ENCODE data around the gene FBXO24.
"Not testable (repeated sequence)": the region's sequence is repeated elsewhere in the genome, so short reads cannot be mapped to it uniquely, and the experiment has no call there.

FBXO24 gene

GRCh38 chr7:100546926-100547800, 39.0 kb upstream of the FBXO24 start:
- Histone ChIP-seq H3K9ac (ENCODE audit: low read depth, low read length) (no peak overlapping the region), H3K9me3 (ENCODE audit: control insufficient read depth, insufficient read depth, low read length) (no peaks in the 10 kb centered on the region), H3K4me1 (ENCODE audit: insufficient read depth, low read length) (peaks cover 52% of the 10 kb centered on the region), H3K36me3 (ENCODE audit: insufficient read depth, low read length) (no peaks in the 10 kb centered on the region; the same call in 1 of the 2 replicates)

- Histone ChIP-seq H3K9ac (ENCODE audit: low read depth, low read length) (no peak overlapping the region), H3K9me3 (ENCODE audit: control insufficient read depth, insufficient read depth, low read length) (no peaks in the 10 kb centered on the region), H3K4me1 (ENCODE audit: insufficient read depth, low read length) (peaks cover 45% of the 10 kb centered on the region), H3K36me3 (ENCODE audit: insufficient read depth, low read length) (peaks cover 5% of the 10 kb centered on the region)
Observed at GRCh38 chr7:100547872-100548271, 38.3 kb upstream of the FBXO24 start.

DNA sequence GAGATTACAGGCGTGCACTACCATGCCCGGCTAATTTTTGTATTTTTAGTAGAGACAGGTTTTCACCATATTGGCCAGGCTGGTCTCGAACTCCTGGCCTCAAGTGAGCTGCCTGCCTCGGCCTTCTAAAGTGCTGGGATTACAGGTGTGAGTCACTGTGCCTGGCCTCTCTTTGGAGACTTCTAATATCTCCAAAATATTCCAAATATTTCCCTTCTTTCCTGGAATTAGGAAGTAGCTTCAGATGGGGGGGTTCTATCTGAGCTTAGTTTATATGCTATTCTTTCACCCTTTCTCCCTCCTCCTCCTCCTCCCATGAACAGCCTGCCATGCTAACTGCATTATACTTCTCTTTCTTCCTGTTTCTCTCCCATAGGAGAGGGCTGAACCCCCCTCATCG, 37.7 kb upstream of the FBXO24 start:
- H3K9ac ChIP-seq (ENCODE audit: low read depth, low read length); H3K36me3 ChIP-seq (ENCODE audit: insufficient read depth, low read length); H3K9me3 ChIP-seq (ENCODE audit: control insufficient read depth, insufficient read depth, low read length): not testable (repeated sequence)
- peaks cover 43% of the 10 kb centered on the region for H3K4me1 ChIP-seq (ENCODE audit: insufficient read depth, low read length)

- H3K9me3 ChIP-seq (ENCODE audit: control insufficient read depth, insufficient read depth, low read length): no peaks in the 10 kb centered on the region
- peaks cover 5% of the 10 kb centered on the region; the same call in 1 of the 2 replicates for H3K4me1 ChIP-seq (ENCODE audit: insufficient read depth, low read length)
- H3K9ac ChIP-seq (ENCODE audit: low read depth, low read length): no peak overlapping the region
- H3K36me3 ChIP-seq (ENCODE audit: insufficient read depth, low read length): peaks cover 5% of the 10 kb centered on the region
Observed at GRCh38 chr7:100552532-100552931, 33.6 kb upstream of the FBXO24 start.

DNA sequence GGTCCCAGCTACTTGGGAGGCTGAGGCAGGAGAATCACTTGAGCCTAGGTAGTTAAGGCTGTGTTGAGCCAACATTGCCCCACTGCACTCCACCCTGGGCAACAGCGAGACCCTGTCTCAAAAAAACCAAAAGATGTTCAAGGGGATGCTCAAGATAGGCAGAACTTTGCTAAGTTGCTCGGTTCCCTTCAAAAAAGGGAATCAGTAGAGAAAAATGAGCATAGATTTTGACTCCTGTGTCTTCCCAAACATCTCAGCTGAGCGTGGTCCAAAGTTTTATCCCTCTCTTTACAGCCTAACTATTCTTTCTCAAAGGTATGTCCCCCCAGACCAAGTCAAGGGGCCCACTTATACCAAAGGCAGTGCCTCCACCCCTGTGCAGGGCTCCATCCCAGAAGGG, 33.1 kb upstream of the FBXO24 start:
- H3K4me1 ChIP-seq (ENCODE audit: insufficient read depth, low read length): no peaks in the 10 kb centered on the region
- no peak overlapping the region for H3K9ac ChIP-seq (ENCODE audit: low read depth, low read length)
- H3K9me3 ChIP-seq (ENCODE audit: control insufficient read depth, insufficient read depth, low read length): no peaks in the 10 kb centered on the region
- peaks cover 5% of the 10 kb centered on the region for H3K36me3 ChIP-seq (ENCODE audit: insufficient read depth, low read length)

- H3K4me1 ChIP-seq (ENCODE audit: insufficient read depth, low read length): no peaks in the 10 kb centered on the region
- H3K36me3 ChIP-seq (ENCODE audit: insufficient read depth, low read length): peaks cover 5% of the 10 kb centered on the region
- H3K9me3 ChIP-seq (ENCODE audit: control insufficient read depth, insufficient read depth, low read length): no peaks in the 10 kb centered on the region
- H3K9ac ChIP-seq (ENCODE audit: low read depth, low read length): no peak overlapping the region
Observed at GRCh38 chr7:100555701-100556100, 30.4 kb upstream of the FBXO24 start.

DNA sequence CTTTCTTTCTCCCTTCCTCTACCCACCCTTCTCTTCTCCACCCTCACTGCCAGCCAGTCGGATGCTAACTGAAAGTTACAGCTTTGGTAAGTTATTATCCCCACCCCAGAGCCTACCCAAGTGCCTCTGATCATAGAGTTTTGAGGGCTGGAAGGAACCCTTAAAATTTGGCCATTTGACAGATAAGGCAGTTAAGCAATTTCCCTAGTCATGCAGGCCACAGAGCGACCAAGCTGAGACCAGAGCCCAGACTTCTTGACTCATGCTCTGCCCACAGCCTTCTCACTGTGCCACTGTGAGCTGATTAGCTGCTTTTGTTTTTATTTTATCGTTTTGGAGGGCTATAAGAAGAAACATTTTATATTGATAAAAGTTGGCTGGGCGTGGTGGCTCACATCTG, 29.6 kb upstream of the FBXO24 start:
- Histone ChIP-seq H3K36me3 (ENCODE audit: insufficient read depth, low read length) (peaks cover 5% of the 10 kb centered on the region), H3K9ac (ENCODE audit: low read depth, low read length) (no peak overlapping the region), H3K4me1 (ENCODE audit: insufficient read depth, low read length) (no peaks in the 10 kb centered on the region), H3K9me3 (ENCODE audit: control insufficient read depth, insufficient read depth, low read length) (no peaks in the 10 kb centered on the region)

- no peaks in the 10 kb centered on the region for H3K9me3 ChIP-seq (ENCODE audit: control insufficient read depth, insufficient read depth, low read length)
- no peaks in the 10 kb centered on the region for H3K4me1 ChIP-seq (ENCODE audit: insufficient read depth, low read length)
- H3K9ac ChIP-seq (ENCODE audit: low read depth, low read length): no peak overlapping the region
- no peaks in the 10 kb centered on the region for H3K36me3 ChIP-seq (ENCODE audit: insufficient read depth, low read length)
Observed at GRCh38 chr7:100559127-100559526, 27.0 kb upstream of the FBXO24 start.

DNA sequence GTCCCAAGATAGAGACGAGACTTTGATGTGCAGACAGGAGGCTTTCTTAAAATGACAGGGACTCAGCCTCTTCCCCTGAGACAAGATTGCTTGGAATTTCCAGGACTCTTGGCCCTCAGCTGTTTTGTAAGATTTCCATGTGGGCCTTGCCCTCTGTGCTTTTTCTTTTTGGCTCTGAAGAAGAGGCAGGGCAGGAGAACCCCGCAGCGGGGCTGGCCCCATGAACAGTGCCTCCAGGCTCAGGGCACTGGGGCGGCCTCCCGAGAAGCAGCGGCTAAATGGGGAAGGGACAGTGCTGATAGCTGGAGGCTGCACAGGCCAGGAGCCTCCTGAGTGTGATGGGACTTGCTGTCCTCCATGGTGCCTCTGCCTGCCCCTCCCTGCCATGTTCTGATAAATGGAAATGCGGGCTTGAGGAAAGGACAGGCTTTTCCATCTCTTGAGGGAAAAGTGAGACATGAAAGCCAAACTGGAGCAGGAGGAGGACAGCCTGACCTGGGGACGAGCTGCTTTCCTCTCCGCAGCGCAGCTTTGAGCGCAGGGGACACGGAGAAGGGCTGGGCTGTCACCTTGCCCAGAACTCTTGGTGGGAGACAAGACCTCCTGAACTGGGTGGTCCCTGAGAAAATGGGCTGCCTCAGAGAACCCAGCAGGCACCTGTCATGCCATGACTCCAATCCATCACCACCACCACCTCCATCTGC, 24.5 kb upstream of the FBXO24 start:
- H3K9me3 ChIP-seq (ENCODE audit: control insufficient read depth, insufficient read depth, low read length): no peaks in the 10 kb centered on the region
- H3K4me1 ChIP-seq (ENCODE audit: insufficient read depth, low read length): no peaks in the 10 kb centered on the region; the same call in 1 of the 2 replicates
- no peak overlapping the region for H3K9ac ChIP-seq (ENCODE audit: low read depth, low read length)
- no peaks in the 10 kb centered on the region for H3K36me3 ChIP-seq (ENCODE audit: insufficient read depth, low read length)

- Histone ChIP-seq H3K4me1 (ENCODE audit: insufficient read depth, low read length) (peaks cover 4% of the 10 kb centered on the region), H3K9ac (ENCODE audit: low read depth, low read length) (no peak overlapping the region), H3K9me3 (ENCODE audit: control insufficient read depth, insufficient read depth, low read length) (no peaks in the 10 kb centered on the region), H3K36me3 (ENCODE audit: insufficient read depth, low read length) (no peaks in the 10 kb centered on the region)
Observed at GRCh38 chr7:100562195-100563099, 23.7 kb upstream of the FBXO24 start.

- H3K9ac ChIP-seq (ENCODE audit: low read depth, low read length): no peak overlapping the region
- no peaks in the 10 kb centered on the region for H3K36me3 ChIP-seq (ENCODE audit: insufficient read depth, low read length)
- no peaks in the 10 kb centered on the region for H3K9me3 ChIP-seq (ENCODE audit: control insufficient read depth, insufficient read depth, low read length)
- H3K4me1 ChIP-seq (ENCODE audit: insufficient read depth, low read length): peaks cover 5% of the 10 kb centered on the region
Observed at GRCh38 chr7:100563100-100563564, 23.0 kb upstream of the FBXO24 start.

GRCh38 chr7:100563809-100564400, 22.2 kb upstream of the FBXO24 start:
- no peaks in the 10 kb centered on the region for H3K9me3 ChIP-seq (ENCODE audit: control insufficient read depth, insufficient read depth, low read length)
- no peaks in the 10 kb centered on the region for H3K36me3 ChIP-seq (ENCODE audit: insufficient read depth, low read length)
- H3K9ac ChIP-seq (ENCODE audit: low read depth, low read length): no peak overlapping the region
- H3K4me1 ChIP-seq (ENCODE audit: insufficient read depth, low read length): peaks cover 7% of the 10 kb centered on the region

- not testable (repeated sequence) for H3K9me3 ChIP-seq (ENCODE audit: control insufficient read depth, insufficient read depth, low read length); H3K36me3 ChIP-seq (ENCODE audit: insufficient read depth, low read length); H3K9ac ChIP-seq (ENCODE audit: low read depth, low read length)
- peaks cover 12% of the 10 kb centered on the region for H3K4me1 ChIP-seq (ENCODE audit: insufficient read depth, low read length)
Observed at GRCh38 chr7:100564405-100564804, 21.7 kb upstream of the FBXO24 start.

DNA sequence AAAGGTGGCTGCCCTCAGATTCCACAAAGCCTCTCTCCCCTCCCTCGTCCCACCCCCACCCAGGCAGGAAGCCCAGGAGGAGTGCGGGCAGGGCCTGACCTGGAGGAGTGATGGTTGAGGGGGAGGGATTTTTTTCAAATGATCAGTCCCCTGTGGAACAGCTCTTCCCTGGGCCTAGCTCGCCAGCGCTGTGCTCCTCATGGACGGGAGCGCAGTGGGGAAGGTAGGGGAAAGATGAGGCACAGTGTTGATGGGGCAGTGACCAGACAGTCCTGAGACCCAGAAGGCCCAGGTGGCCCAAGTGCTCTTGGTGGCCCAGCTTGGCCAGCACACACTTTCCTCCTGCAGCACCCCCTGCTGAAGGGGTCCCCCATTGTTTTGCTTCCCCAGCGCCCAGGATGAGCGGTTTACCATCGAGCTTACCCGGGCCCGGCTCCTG, 21.0 kb upstream of the FBXO24 start:
- Histone ChIP-seq H3K4me1 (ENCODE audit: insufficient read depth, low read length) (peaks cover 12% of the 10 kb centered on the region), H3K9ac (ENCODE audit: low read depth, low read length) (no peak overlapping the region), H3K9me3 (ENCODE audit: control insufficient read depth, insufficient read depth, low read length) (no peaks in the 10 kb centered on the region), H3K36me3 (ENCODE audit: insufficient read depth, low read length) (no peaks in the 10 kb centered on the region)

All from ES-I3 (cell line).